HepG2 (cell line): ENCODE results near the gene PTF1A. TPM values are rescaled to one million over a fixed set of nuclear protein-coding genes. Genes with fewer than 3 reads are reported as not detected.

Source experiments
- CREB3 ChIP-seq: sonication (generic); formaldehyde crosslinking; IDR thresholded peaks from 2 replicates; pipeline ENCODE4 v1.5.0; 2020; ENCODE audit warnings: missing genetic modification reagents
- EED ChIP-seq: sonication (generic); formaldehyde crosslinking; IDR thresholded peaks from 2 replicates; pipeline ENCODE4 v1.5.0; 2020; ENCODE audit warnings: mild to moderate bottlenecking, missing genetic modification reagents
- ELF4 ChIP-seq: sonication (generic); formaldehyde crosslinking; IDR thresholded peaks from 2 replicates; pipeline ENCODE4 v1.5.0; 2020; ENCODE audit warnings: missing genetic modification reagents, mild to moderate bottlenecking, moderate library complexity, borderline replicate concordance
- FOSL2 ChIP-seq: sonication (generic); formaldehyde crosslinking; IDR thresholded peaks from 2 replicates; pipeline ENCODE4 v1.4.0; 2020; ENCODE audit warnings: missing genetic modification reagents
- FOXO1 ChIP-seq: sonication (generic); formaldehyde crosslinking; IDR thresholded peaks from 2 replicates; pipeline ENCODE4 v1.4.0; 2020; ENCODE audit warnings: missing genetic modification reagents
- GLI4 ChIP-seq: sonication (generic); formaldehyde crosslinking; IDR thresholded peaks from 2 replicates; pipeline ENCODE4 v1.5.1; 2020; ENCODE audit warnings: missing genetic modification reagents, mild to moderate bottlenecking, moderate library complexity, borderline replicate concordance
- GMEB2 ChIP-seq: IDR thresholded peaks from 2 replicates; pipeline ENCODE4 v1.6.1; 2016; ENCODE audit warnings: missing biosample characterization, missing genetic modification reagents, low read depth
- GTF3A ChIP-seq: sonication (generic); formaldehyde crosslinking; conservative IDR thresholded peaks from 2 replicates; pipeline ENCODE4 v1.4.0; 2020; ENCODE audit warnings: mild to moderate bottlenecking, missing genetic modification reagents
- KAT8 ChIP-seq: IDR thresholded peaks from 2 replicates; pipeline ENCODE4 v1.6.1; 2016; ENCODE audit warnings: missing genetic modification reagents, missing compliant biosample characterization
- KDM1A ChIP-seq: IDR thresholded peaks from 2 replicates; pipeline ENCODE4 v1.6.1; 2016; ENCODE audit warnings: missing compliant biosample characterization
- MIER2 ChIP-seq: IDR thresholded peaks from 2 replicates; pipeline ENCODE4 v1.6.1; 2016; ENCODE audit warnings: missing biosample characterization, missing genetic modification reagents
- NFE2L2 ChIP-seq: fragments of 150-350 bp; IDR thresholded peaks from 2 replicates; pipeline ENCODE4 v1.6.1; 2014; ENCODE audit warnings: low read length
- NR3C1 ChIP-seq: sonication (generic); formaldehyde crosslinking; IDR thresholded peaks from 2 replicates; pipeline ENCODE4 v1.4.0; 2020; ENCODE audit warnings: missing genetic modification reagents
- PHB2 ChIP-seq: fragments of 450-650 bp; IDR thresholded peaks from 2 replicates; pipeline ENCODE4 v1.6.1; 2018; ENCODE audit not compliant: partially characterized antibody
- PHF20 ChIP-seq: sonication (generic); formaldehyde crosslinking; IDR thresholded peaks from 2 replicates; pipeline ENCODE4 v1.5.0; 2020; ENCODE audit warnings: mild to moderate bottlenecking, missing genetic modification reagents
- POLR2A ChIP-seq, 2 experiments: IDR thresholded peaks; 2 replicates each; pipeline ENCODE4 v1.6.1; 2011; ENCODE audit warnings: low read depth in 2 of 2, low read length in 2 of 2, mild to moderate bottlenecking in 1 of 2, moderate library complexity in 1 of 2; ENCODE audit not compliant: insufficient read depth in 1 of 2
- POLR2G ChIP-seq: fragments of 200-400 bp; formaldehyde crosslinking; IDR thresholded peaks from 2 replicates; pipeline ENCODE4 v1.6.1; 2018; ENCODE audit warnings: mild to moderate bottlenecking, low read depth, low read length, moderate library complexity
- PPARG ChIP-seq: conservative IDR thresholded peaks from 2 replicates; pipeline ENCODE4 v1.6.1; 2016; ENCODE audit warnings: missing biosample characterization, missing genetic modification reagents
- RBAK ChIP-seq: sonication (generic); formaldehyde crosslinking; IDR thresholded peaks from 2 replicates; pipeline ENCODE4 v1.5.1; 2020; ENCODE audit warnings: mild to moderate bottlenecking, missing genetic modification reagents
- SKI ChIP-seq: fragments of 450-650 bp; IDR thresholded peaks from one replicate; pipeline ENCODE4 v1.6.1; 2018; ENCODE audit warnings: mild to moderate bottlenecking; ENCODE audit not compliant: partially characterized antibody
- YY1 ChIP-seq: IDR thresholded peaks from 2 replicates; pipeline ENCODE4 v1.6.1; 2011; ENCODE audit warnings: low read length, low read depth, moderate library complexity, mild to moderate bottlenecking; ENCODE audit not compliant: insufficient read depth, insufficient replicate concordance
- ZC3H13 ChIP-seq: sonication (generic); formaldehyde crosslinking; IDR thresholded peaks from 2 replicates; pipeline ENCODE4 v1.8.1; 2023; ENCODE audit warnings: mild to moderate bottlenecking, missing genetic modification reagents, moderate library complexity
- ZMYM4 ChIP-seq: sonication (generic); formaldehyde crosslinking; IDR thresholded peaks from 2 replicates; pipeline ENCODE4 v1.8.1; 2023; ENCODE audit warnings: mild to moderate bottlenecking, missing genetic modification reagents
- ZNF225 ChIP-seq: sonication (generic); formaldehyde crosslinking; IDR thresholded peaks from 2 replicates; pipeline ENCODE4 v1.4.0; 2020; ENCODE audit warnings: mild to moderate bottlenecking, missing genetic modification reagents
- ZNF24 ChIP-seq: fragments of 450-650 bp; IDR thresholded peaks from 2 replicates; pipeline ENCODE4 v1.6.1; 2017; ENCODE audit warnings: antibody characterized with exemption, mild to moderate bottlenecking
- ZNF326 ChIP-seq: sonication (generic); formaldehyde crosslinking; IDR thresholded peaks from 2 replicates; pipeline ENCODE4 v1.4.0; 2020; ENCODE audit warnings: missing genetic modification reagents, borderline replicate concordance
- ZNF383 ChIP-seq: sonication (generic); formaldehyde crosslinking; IDR thresholded peaks from 2 replicates; pipeline ENCODE4 v1.4.0; 2020; ENCODE audit warnings: missing genetic modification reagents, mild to moderate bottlenecking, borderline replicate concordance
- ZNF569 ChIP-seq: sonication (generic); formaldehyde crosslinking; IDR thresholded peaks from 2 replicates; pipeline ENCODE4 v1.5.0; 2020; ENCODE audit warnings: mild to moderate bottlenecking, missing genetic modification reagents, moderate library complexity, borderline replicate concordance
- ZSCAN29 ChIP-seq: sonication (generic); formaldehyde crosslinking; conservative IDR thresholded peaks from 2 replicates; pipeline ENCODE4 v1.4.0; 2020; ENCODE audit warnings: mild to moderate bottlenecking, missing genetic modification reagents
- ZSCAN9 ChIP-seq: IDR thresholded peaks from 2 replicates; pipeline ENCODE4 v1.6.1; 2016; ENCODE audit warnings: borderline replicate concordance
- ZZZ3 ChIP-seq: sonication (generic); formaldehyde crosslinking; IDR thresholded peaks from 2 replicates; pipeline ENCODE4 v1.4.0; 2020; ENCODE audit warnings: missing genetic modification reagents, mild to moderate bottlenecking, borderline replicate concordance
- polyA plus RNA-seq, 8 experiments: library from polyadenylated mRNA; depleted of rRNA in 3 of 8; stranded (reverse) in 7 of 8; unstranded in 1 of 8; fragments of >200 nt; fragmentation: Illumina TruSeq in 4 of 8; extraction: Trizol in 4 of 8; gene quantifications; 2 replicates each; pipeline versions ENCODE4 v1.2.1 to v1.2.3, GENCODE V29; 2011 to 2016; ENCODE audit warnings: low read depth in 4 of 8, missing spikeins in 1 of 8, mixed read lengths in 1 of 8; ENCODE audit not compliant: insufficient read depth in 1 of 8
- total RNA-seq, 5 experiments: library from RNA; depleted of rRNA; stranded (reverse); fragments of >200 nt; fragmentation: Illumina TruSeq; extraction: Trizol; gene quantifications; 2 replicates each; pipeline ENCODE4 v1.2.3, GENCODE V29; 2016; ENCODE audit warnings: low read depth in 1 of 5
- TF ChIP-seq, protein P1 (sequence below): fragments of 450-650 bp; IDR thresholded peaks from 2 replicates; pipeline ENCODE4 v1.6.1; 2016

PTF1A gene
- total and polyA plus RNA-seq, 2 of the 13 experiments (the other 11 are each of a cell fraction or from before 2014, with no cell fraction given) = not detected

GRCh38 chr10:23186697-23187096, 5.4 kb upstream of the PTF1A start (continued):
- TF ChIP-seq YY1 (no peak), FOXO1 (CRISPR knock-in tag) (peak; percentile 87; the same call in 1 of the 2 replicates), ZNF24 (peak; percentile 49; the same call in 1 of the 2 replicates), GMEB2 (CRISPR knock-in tag) (no peak), SKI (peak; percentile 61), RBAK (no peak), GLI4 (CRISPR knock-in tag) (no peak), KDM1A (CRISPR knock-in tag) (no peak), ELF4 (CRISPR knock-in tag) (peak; percentile 58; the same call in 1 of the 2 replicates), ZNF383 (CRISPR knock-in tag) (no peak), ZSCAN9 (CRISPR knock-in tag) (peak; percentile 78; the same call in 1 of the 2 replicates), EED (no peak), POLR2G (no peak), POLR2A (IDR thresholded peaks at IDR 0.05; ENCODE audit: insufficient read depth in 1 of 2, low read depth in 2 of 2, low read length in 2 of 2) (no peak), NR3C1 (CRISPR knock-in tag) (no peak), NFE2L2 (no peak), CREB3 (CRISPR knock-in tag) (no peak), ZZZ3 (no peak), PPARG (CRISPR knock-in tag) (peak; percentile 69; the same call in 1 of the 2 replicates), ZNF225 (CRISPR knock-in tag) (no peak), PHF20 (no peak), PHB2 (no peak), ZSCAN29 (CRISPR knock-in tag) (no peak), GTF3A (CRISPR knock-in tag) (no peak), KAT8 (CRISPR knock-in tag) (peak; percentile 50; the same call in 1 of the 2 replicates), ZMYM4 (CRISPR knock-in tag) (peak; percentile 6; the same call in 1 of the 2 replicates), ZNF569 (CRISPR knock-in tag) (no peak), ZNF326 (CRISPR knock-in tag) (no peak), ZC3H13 (CRISPR knock-in tag) (no peak), MIER2 (CRISPR knock-in tag) (peak; percentile 22; the same call in 1 of the 2 replicates), FOSL2 (CRISPR knock-in tag) (peak; percentile 21; the same call in 1 of the 2 replicates)
- TF ChIP-seq, protein P1, sequence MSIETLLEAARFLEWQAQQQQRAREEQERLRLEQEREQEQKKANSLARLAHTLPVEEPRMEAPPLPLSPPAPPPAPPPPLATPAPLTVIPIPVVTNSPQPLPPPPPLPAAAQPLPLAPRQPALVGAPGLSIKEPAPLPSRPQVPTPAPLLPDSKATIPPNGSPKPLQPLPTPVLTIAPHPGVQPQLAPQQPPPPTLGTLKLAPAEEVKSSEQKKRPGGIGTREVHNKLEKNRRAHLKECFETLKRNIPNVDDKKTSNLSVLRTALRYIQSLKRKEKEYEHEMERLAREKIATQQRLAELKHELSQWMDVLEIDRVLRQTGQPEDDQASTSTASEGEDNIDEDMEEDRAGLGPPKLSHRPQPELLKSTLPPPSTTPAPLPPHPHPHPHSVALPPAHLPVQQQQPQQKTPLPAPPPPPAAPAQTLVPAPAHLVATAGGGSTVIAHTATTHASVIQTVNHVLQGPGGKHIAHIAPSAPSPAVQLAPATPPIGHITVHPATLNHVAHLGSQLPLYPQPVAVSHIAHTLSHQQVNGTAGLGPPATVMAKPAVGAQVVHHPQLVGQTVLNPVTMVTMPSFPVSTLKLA = no peak
